Testis (tissue), 5 donors: ENCODE data around the gene IL36G. TPM values are rescaled to one million over a fixed set of nuclear protein-coding genes. Genes with fewer than 3 reads are reported as not detected.
"Not testable (repeated sequence)": the region's sequence is repeated elsewhere in the genome, so short reads cannot be mapped to it uniquely, and the experiment has no call there.

Experiments
- DNase-seq: peaks from one replicate; pipeline ENCODE4 v3.0.0-alpha.2; 2019
- H3K27ac ChIP-seq, 2 donors: fragments of 200-600 bp; sonication (generic); one replicate each; pipeline ENCODE4 v1.5.1; 2019
- H3K27me3 ChIP-seq: fragments of 200-600 bp; sonication (generic); one replicate; pipeline ENCODE4 v1.5.1; 2019
- H3K36me3 ChIP-seq: fragments of 200-600 bp; sonication (generic); one replicate; pipeline ENCODE4 v1.5.1; 2017; ENCODE audit warnings: low read depth; ENCODE audit errors: missing control alignments
- H3K4me1 ChIP-seq: fragments of 200-600 bp; sonication (generic); one replicate; pipeline ENCODE4 v1.5.1; 2019
- H3K4me3 ChIP-seq, 2 donors: fragments of 200-600 bp; sonication (generic); one replicate each; pipeline ENCODE4 v1.5.1; 2017 to 2019
- H3K9me3 ChIP-seq: fragments of 200-600 bp; sonication (generic); one replicate; pipeline ENCODE4 v1.5.1; 2017
- CTCF ChIP-seq, 3 experiments: fragments of 450-650 bp in 2 of 3; fragments of 200-600 bp in 1 of 3; sonication (generic) in 1 of 3; IDR thresholded peaks; one replicate each; pipeline ENCODE4 v1.5.1; 2016 to 2019; ENCODE audit warnings: antibody characterized with exemption in 3 of 3, mild to moderate bottlenecking in 2 of 3, moderate library complexity in 1 of 3
- POLR2A ChIP-seq: fragments of 450-650 bp; IDR thresholded peaks from one replicate; pipeline ENCODE4 v1.6.1; 2017; ENCODE audit warnings: antibody characterized with exemption, mild to moderate bottlenecking, moderate library complexity
- WGBS, 2 donors: methylation state at CpG; one replicate each; pipeline ENCODE4 v1.1.5; 2018; 5-methylcytosine and 5-hydroxymethylcytosine counted together
- intact Hi-C: fragments of 100-400 bp; cut with DNase I; formaldehyde crosslinking; loops from one replicate; pipeline ENCODE4 v1.15.1; 2023; ENCODE audit warnings: low total_unique reads
- long read RNA-seq, 2 donors: transcript quantifications; one replicate each; lab custom pipeline, GENCODE V29; 2026
- polyA plus RNA-seq: library from polyadenylated mRNA; stranded (reverse); fragments of 350-450 nt; fragmentation: Illumina TruSeq; extraction: RNeasy Lipid Tissue Mini Kit (QIAGEN cat#74804); gene quantifications from one replicate; pipeline ENCODE4 v1.2.3, GENCODE V29; 2014; ENCODE audit warnings: low read depth, low replicate concordance; ENCODE audit not compliant: insufficient read depth
- total RNA-seq, 2 donors: library from RNA; depleted of rRNA; stranded (reverse); fragments of >200 nt; gene quantifications; one replicate each; pipeline ENCODE4 v1.2.3, GENCODE V29; 2016

Gene IL36G
- under 1 TPM in 1 of 2 donors, not detected in 1; 0.68 TPM for total RNA-seq
- polyA plus RNA-seq: not detected
- long read RNA-seq, donor 1: 0 reads
- long read RNA-seq, donor 2: 0 reads

- no peak for DNase-seq
- Histone ChIP-seq H3K36me3 (no peaks in the 10 kb centered on the region), H3K27me3 (no peaks in the 10 kb centered on the region), H3K4me3 (no peak within 1 kb of the TSS), H3K27ac (no peak within 1 kb of the TSS), H3K9me3 (no peaks in the 10 kb centered on the region), H3K4me1 (no peaks in the 10 kb centered on the region)
- no peak for TF ChIP-seq CTCF (IDR thresholded peaks at IDR 0.05)
- TF ChIP-seq POLR2A: no peak
- WGBS, 2 donors: 74 to 77% methylated on average over 7 of the region's 7 CpGs
- intact Hi-C loops: no loop called here
These were observed at the start of gene IL36G for GRCh38 chr2:112977559-112978056. Gene IL36G, plus strand, starts transcription at chr2:112978006. Its CDS starts 633 bp downstream, at chr2:112978639.

GRCh38 chr2:112933261-112933660, 44.5 kb upstream of the IL36G start:
- no peak overlapping the region for H3K4me3 ChIP-seq
- TF ChIP-seq POLR2A (no peak), CTCF (IDR thresholded peaks at IDR 0.05) (no peak)
- intact Hi-C loops: no loop called here
- H3K4me1 ChIP-seq: no peaks in the 10 kb centered on the region
- DNase-seq: no peak
- no peaks in the 10 kb centered on the region for H3K36me3 ChIP-seq
- 89 to 92% methylated on average over 12 of the region's 12 CpGs for WGBS, 2 donors
- H3K27ac ChIP-seq: no peak overlapping the region
- no peaks in the 10 kb centered on the region for H3K27me3 ChIP-seq
- no peaks in the 10 kb centered on the region for H3K9me3 ChIP-seq

- H3K36me3 ChIP-seq, H3K4me3 ChIP-seq, H3K9me3 ChIP-seq, DNase-seq, H3K27ac ChIP-seq, H3K4me1 ChIP-seq, intact Hi-C loops, H3K27me3 ChIP-seq: not testable (repeated sequence)
- 37 to 55% methylated on average over 2 of the region's 2 CpGs for WGBS, 2 donors
These were observed 43.7 kb upstream of the IL36G start for GRCh38 chr2:112934117-112934516.

GRCh38 chr2:112936927-112937232, 40.9 kb upstream of the IL36G start:
- 87 to 90% methylated on average over 2 of the region's 2 CpGs for WGBS, 2 donors
- no peak overlapping the region for H3K4me3 ChIP-seq
- no peak for DNase-seq
- H3K27ac ChIP-seq: no peak overlapping the region
- TF ChIP-seq CTCF (IDR thresholded peaks at IDR 0.05) (no peak), POLR2A (no peak)
- no peaks in the 10 kb centered on the region for H3K27me3 ChIP-seq
- H3K4me1 ChIP-seq: no peaks in the 10 kb centered on the region
- intact Hi-C loops: no loop called here
- H3K36me3 ChIP-seq: no peaks in the 10 kb centered on the region
- no peaks in the 10 kb centered on the region for H3K9me3 ChIP-seq

- no peak overlapping the region for H3K27ac ChIP-seq
- 85 to 87% methylated on average over 5 of the region's 5 CpGs for WGBS, 2 donors
- intact Hi-C loops: no loop called here
- H3K36me3 ChIP-seq: no peaks in the 10 kb centered on the region
- DNase-seq: no peak
- TF ChIP-seq POLR2A: no peak
- TF ChIP-seq CTCF (IDR thresholded peaks at IDR 0.05): no peak
- H3K4me1 ChIP-seq: no peaks in the 10 kb centered on the region
- no peak overlapping the region for H3K4me3 ChIP-seq
- no peaks in the 10 kb centered on the region for H3K9me3 ChIP-seq
- no peaks in the 10 kb centered on the region for H3K27me3 ChIP-seq
These were observed 38.9 kb upstream of the IL36G start for GRCh38 chr2:112938904-112939303.
